GM18870 (cell line): Measurements from ENCODE around the gene SELENOF.

Source experiments
- ATAC-seq: cut with Tn5 transposase; IDR thresholded peaks from one replicate; pipeline ENCODE4 v1.9.1; 2021; ENCODE audit warnings: moderate library complexity; ENCODE audit not compliant: unreplicated experiment

The SELENOF gene

DNA sequence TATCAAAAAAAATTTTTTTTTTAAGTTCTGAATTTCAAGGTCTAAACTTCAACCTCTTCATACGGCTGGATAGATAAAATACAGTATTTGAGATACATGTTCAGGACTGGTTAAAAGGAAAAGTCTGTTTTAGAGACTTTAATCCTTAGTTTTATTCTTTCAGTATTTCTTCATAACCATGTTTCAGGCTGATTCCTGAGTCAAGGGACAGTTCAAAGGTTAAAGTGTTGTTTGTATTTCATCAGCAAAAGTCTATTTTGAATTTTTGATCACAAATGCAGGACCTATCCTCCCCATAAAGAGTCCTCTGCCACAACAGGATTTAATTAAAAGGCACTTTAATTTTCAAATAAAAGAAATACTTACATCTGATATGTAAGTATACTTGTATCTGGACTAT lies 53.5 kb downstream of the SELENOF start:
- ATAC-seq, result no peak

DNA sequence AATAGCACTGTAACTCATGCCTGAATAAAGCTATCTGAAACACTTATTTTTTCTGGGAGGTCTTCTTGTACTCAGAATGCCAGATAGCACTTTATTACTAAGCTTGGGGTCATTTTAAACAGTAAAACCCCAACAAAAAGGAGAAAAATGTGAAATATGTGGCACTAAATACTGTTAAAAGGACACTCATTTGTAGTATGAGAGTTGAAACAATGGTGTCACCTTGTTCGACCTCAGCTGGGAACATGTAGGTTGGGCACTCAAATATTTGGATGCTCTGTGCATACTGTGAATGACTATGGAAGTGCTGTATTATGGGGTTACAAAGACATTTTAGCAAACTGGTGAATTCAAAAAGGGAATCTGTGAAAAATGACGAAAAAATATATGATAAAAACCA lies 53.9 kb downstream of the SELENOF start:
- no peak for ATAC-seq

DNA sequence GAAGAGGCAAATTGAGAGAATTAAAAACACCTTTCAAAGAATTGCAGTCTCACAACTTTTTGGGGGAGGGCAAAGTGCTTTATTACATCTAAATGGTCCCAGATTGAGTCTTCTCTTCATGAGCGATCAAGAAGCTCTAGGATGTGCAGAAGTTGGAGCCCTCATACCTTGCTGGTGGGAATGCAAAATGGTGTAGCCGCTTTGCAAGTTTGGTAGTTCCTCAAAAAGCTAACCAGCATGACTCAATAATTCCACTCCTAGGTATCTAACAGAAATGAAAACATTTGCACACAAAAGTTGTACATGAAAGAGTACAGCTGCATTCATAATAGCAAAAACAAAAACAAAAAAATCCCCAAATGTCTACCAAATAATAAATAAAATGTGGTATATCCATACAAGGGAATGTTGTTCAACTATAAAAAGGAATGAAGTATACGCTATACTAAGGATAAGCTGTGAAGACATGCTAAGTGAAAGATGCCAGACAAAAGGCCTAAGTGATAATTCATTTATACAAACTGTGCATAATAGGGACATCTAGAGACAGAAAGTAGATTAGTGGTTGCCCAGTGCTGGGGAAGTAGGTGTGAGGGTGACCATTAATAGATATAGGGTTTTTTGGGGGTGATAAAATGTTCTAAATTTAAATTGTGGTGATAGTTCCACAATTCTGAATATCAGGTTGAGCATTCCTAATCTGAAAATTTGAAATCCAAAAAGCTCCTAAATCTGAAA lies 55.2 kb downstream of the SELENOF start:
- ATAC-seq, result no peak

DNA sequence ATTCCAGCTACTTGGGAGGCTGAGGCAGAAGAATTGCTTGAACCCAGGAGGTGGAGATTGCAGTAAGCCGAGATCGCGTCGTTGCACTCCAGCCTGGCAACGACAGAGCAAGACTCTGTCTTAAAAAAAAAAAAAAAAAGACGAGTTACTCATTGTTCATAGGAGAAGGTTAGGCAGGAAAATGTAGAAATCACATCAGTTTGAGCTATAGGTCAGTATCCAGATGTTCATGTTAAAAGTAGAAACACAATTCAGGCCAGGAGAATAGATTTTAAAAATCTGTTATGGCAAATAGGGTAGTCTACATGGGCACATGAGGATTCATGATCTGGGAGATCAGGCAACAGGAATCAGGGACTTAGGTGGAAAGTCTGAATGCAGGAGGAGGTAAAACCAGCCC lies 57.7 kb downstream of the SELENOF start:
- no peak for ATAC-seq

DNA sequence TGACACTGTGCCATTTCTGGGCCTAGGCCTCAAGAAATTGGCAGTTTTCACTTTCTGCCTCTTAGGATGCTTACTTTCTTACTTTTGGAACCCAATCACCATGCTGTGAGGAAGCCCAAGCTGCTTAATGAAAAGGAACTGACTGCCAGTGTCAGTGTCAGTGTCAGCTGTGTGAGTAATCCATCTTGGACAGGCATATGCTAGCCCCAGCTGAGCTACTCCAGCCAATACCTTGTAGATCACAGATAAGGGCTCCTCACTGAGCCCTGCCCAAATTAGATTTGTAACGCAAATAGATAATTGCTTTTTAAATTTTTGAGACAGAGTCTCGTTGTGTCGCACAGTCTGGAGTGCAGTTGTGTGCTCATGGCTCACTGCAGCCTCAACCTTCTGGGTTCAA lies 59.6 kb downstream of the SELENOF start:
- no peak for ATAC-seq

DNA sequence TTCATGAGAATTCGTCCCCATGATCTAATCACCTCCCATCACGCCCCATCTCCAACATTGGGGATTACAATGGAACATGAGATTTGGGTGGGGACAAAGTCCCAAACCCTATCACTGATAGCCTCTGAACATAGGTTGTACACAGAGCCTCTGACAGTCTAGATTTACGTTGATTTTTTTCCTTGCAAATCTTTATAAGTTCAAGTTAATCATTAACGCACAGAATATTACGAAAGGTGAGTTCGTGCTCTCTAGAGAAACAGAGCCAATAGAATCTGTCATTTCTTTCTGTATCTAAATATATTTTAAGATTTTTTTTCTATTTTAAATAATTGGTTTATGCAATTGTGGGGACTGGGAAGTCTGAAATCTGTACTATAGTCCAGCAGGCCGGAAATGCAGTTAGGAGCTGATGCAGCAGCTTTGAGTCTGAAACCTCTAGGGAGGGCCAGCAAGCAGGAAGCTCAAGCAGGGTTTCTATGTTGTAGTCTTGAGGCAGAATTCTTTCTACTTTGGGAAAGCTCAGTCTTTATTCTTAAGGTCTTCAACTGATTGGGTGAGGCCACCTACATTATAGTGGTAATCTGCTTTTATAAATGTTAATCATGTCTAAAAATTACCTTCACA lies 61.0 kb downstream of the SELENOF start:
- ATAC-seq, result no peak

DNA sequence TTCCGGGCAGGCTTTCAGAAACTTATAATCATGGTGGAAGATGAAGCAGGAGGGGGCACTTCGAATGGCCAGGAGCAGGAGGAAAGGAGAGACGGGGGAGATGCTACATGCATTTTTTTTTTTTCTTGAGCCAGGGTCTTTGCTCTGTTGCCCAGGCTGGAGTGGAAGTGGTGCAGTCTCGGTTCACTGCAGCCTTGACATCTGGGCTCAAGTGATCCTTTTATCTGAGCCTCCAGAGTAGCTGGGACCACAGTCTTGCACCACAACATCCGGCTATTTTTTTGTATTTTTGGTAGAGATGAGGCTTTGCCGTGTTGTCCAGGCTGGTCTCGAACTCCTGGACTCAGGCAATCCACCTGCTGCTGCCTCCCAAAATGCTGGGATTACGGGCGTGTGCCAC lies 61.6 kb downstream of the SELENOF start:
- ATAC-seq, result no peak

DNA sequence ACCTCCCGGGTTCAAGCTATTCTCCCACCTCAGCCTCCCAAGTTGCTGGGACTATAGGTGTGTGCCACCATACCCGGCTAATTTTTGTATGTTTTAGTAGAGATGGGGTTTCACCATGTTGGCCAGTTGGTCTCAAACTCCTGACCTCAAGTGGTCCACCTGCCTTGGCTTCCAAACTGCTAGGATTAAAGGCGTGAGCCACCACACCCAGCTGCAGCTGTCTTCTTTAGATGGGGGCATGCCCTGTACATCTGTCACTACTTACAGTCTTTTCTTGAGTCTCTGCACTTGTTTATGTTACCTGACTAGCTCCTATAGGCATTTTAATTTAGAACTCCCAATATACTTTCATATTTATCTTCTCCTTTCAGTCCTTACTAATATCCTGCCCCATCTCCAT lies 64.2 kb downstream of the SELENOF start:
- ATAC-seq, result no peak

DNA sequence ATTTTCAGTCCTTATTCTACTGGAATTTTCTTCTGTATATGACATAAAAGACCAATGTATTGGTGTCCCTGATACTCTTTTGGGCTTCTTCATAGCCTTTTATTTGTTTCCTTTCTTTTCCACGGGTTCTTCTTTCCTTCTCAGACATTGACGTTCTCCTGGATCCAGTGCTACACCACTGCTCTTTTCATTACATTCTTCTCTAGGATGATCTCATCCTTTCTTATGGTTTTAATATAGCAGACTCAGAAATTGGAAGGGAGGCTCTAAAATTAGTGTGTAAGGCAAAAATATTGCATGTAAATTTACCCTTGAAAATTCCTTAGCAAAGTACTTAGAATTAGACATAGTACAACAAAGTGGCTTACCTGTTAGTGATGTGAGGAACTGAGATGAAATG lies 65.3 kb downstream of the SELENOF start:
- no peak for ATAC-seq

DNA sequence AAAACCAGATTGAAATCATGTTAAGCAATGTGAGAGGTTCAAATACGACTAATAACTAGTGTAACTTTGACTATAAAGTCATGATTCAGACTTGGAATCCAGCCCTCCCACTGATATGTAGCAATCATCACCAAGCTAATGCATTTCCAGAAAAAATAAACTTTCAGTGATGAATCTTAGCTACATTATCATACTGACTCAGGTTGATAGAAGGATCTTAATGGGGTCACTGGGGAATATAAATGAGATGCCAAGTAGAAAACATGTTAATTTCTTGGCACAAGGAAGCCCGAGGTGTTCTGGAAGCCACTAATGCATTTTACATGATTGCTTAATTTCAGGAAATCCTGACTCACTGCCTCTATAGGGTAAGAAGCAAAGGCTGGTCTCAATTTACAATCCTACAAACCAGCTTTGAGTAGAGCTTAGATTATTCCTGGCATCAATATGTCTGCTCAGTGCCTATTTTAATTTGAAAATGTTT lies 67.7 kb downstream of the SELENOF start:
- ATAC-seq, result no peak

DNA sequence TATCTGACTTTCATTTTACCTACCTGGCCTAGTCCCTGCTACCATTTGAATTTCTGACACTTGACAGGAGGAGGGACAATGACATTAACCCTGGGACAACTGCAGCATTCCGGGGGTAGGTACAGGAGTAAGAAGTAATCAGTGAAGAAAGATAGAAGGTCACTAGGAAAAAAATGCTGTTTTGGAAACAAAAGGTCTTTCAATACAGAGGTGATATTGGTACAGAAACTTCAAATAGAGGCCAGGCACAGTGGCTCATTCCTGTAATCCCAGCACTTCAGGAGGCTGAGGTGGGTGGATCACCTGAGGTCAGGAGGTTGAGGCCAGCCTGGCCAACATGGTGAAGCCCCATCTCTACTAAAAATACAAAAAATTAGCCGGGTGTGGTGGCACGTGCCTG lies 68.4 kb downstream of the SELENOF start:
- ATAC-seq, result no peak

DNA sequence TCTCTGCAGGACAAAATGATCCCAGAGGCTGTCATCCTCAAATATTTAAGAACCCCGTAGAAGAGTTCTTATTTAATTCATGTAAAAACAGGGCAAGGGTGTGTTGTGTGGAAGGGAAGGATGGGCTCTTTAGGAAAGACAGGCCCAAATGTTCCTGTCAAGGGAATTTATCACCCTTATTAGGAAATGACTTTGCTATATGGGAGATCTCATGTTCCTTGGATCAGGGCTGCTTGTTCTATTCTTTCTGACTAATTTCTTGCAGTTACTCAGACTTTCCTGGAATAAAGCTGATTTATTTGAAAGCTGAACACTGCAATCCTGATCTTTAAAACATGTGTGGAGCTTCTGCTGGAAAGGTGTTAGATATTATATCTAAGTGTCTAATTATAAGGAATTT lies 72.8 kb downstream of the SELENOF start:
- no peak for ATAC-seq

DNA sequence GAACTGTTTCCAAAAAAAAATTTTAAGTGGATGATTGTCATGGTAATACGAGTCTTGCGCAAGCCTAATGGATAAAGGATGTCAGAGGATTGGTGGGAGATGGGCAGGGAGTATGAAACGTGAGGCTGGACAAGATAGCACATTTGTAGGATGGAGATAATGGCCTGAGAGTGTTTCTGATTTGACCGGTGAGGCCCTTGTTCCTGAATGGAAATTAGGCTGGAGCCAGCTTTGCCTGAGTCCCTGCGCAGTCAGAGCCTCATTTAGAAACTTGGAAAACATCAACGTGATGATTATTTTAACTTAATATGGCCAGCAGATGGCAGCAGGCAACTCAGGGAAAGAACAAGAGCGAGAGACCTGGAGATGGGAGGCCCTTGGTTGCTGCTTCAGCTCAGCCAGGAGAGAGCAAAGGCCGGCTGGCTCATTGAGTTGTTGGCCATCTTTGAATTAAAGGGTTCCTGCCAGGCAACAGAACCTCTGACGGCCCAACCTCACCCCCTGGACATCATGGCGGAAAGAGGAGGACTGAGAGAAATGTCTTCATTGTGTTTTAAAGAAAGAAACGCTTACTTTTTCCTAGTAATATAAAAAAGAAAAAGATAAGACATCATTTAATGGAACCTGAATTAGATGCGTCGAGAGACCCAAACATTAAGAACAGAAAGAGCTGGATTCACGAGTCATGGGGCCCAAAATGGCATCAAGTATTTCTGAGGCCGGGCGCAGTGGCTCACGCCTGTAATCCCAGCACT lies 80.3 kb downstream of the SELENOF start:
- ATAC-seq, result no peak

DNA sequence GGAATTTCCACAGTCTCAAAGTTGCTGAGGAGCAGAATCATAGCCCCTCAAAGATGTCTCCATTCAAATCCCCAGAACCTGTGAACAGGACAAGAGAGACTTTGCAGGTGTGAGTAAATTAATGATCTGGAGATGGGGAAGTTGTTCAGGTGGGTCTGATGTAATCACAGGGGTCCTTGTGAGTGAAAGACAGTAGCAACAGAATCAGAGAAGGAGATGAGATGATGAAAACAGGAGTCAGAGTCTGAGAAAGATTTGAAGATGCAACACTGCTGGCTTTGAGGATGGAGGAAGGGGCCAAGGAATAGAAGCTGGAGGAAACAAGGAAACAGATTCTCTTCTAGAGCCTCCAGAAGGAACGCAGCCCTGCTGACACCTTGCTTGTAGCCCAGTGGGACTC lies 81.5 kb downstream of the SELENOF start:
- ATAC-seq, result no peak

DNA sequence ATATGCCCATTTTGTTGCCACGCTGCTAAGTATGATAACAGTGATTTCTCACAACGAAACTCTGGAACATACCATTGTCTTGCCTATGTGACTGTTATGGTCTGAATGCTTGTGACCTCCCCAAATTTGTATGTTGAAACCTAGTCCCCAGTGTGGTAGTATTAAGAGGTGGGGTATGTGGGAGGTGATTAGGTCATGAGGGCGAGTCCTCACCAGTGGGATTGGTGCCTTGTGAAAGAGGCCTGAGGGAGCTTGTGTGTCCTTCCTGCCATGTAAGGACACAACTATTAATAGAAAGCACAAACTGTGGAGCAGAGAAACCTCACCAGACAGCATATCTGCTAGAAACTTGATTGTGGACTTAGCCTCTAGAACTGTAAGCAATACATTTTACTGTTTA lies 84.6 kb downstream of the SELENOF start:
- ATAC-seq, result no peak

DNA sequence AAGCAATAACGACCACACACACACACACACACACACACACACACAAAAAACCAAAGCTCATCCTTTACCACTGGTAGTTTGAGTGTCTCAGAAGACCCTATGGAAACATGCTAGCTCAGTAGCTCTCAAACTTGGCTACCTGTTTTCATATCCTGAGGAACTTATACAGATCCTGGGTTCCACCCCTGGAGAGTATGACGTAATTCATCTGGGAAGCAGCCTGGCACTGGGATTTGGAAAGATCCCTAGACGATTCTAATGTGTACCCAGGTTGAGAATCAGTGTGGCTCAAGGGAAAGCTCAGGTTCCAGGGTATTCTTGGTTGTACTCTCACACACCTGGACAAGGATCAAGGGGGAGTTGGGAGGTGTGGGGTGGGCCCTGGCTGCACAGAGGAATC lies 85.9 kb downstream of the SELENOF start:
- no peak for ATAC-seq

DNA sequence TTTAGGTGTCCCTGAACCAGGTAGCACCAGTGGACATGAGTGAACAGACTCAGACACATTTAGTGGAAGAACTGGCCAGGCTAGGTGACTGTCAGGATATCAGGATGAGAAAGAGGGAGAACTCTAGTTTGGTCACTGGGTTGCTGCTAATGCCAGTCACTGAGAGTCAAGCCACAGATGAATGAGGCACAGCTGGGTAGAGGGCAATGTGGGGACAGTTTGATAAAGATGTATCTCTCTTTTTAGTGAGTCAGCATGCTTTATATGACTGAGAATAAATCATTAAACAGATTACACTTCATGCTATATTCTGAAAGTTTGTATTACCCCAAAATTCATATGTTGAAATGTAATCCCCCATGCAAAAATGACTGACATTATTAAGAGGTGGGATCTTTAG lies 87.1 kb downstream of the SELENOF start:
- ATAC-seq, result no peak

DNA sequence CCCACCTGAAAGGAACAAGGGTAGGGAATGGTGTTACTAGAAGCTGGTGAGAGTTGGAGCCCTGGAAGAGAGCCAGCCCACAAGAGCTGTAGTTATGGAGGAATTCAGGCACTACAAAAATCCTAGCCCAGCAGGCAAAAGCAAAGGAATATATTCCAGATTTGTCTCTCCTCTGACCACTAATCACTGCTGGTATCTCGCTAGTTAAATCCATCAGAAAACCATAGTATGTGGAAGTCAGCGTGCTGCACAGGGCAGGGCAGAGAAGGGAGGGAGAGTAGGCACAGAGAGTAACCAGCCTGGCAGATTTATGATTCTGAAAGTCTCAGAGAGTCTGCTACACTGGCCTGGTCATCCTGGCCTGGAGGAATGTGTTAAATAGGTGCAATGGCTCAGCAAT lies 88.6 kb downstream of the SELENOF start:
- no peak for ATAC-seq

DNA sequence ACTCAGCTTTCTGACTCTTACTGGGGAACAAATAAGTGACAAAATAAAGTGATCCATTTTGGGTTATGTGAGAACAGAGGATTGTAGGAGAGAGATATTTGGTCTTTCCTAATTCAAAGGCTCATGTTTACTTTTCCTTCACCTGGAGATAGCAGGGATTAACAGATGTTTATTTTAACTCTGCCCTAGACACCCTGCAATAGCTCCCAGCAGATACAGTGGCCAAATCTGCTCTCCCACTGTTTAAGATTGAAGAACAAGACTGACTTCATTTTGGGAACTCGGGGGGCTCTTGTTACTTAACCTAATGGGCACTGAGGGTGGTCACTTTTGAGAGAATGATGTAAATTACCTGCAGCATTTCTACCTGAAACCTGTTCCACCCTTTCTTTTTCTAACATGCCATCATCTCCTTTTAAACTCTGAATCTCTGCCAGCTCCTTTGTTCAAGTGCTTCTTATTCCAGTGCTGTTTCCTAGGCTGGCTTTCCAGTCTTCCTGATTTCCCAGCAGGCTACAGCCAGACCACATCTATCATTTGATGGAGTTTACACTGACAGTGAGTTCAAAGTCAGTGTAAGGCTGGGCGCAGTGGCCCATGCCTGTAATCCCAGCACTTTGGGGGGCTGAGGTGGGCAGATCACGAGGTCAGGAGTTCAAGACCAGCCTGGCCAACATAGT lies 90.0 kb downstream of the SELENOF start:
- ATAC-seq, result no peak

DNA sequence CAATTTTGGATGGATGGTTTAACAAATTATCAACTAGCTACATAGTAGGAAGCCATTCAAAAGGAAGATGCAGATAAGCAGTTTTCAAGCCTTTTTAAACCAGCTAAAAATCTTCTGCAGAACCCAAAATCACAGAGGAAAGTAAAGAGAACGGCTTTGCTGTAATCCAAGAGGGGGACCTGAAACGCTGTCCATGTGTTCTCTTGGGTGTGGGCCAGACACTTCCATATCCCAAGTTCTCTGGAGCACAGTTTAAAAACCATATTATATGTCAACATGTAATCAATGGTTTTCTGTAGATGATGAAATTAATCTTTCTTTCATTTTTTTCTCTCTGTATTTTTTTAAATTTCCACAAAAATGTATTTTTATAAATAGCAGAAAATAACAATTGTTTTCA lies 90.5 kb downstream of the SELENOF start:
- no peak for ATAC-seq

DNA sequence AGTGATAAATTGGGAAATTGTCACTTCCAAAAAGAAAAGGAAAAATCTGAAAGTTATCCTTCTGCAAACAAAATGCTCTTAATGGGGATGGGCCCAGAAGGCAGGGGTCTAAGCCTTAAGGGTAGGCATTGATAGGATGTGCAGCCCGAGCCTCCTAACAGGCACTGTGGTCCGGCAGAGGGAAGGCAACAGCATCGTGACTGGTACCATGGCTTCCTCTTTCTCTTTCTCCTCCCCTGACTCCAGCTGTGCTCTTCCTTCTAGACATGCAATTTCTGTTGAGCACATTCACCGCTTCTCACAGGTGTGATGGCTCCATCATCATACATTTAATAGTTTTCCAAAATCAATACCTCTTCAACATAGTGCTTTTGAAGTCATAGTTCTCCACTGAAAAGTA lies 91.5 kb downstream of the SELENOF start:
- ATAC-seq, result no peak

DNA sequence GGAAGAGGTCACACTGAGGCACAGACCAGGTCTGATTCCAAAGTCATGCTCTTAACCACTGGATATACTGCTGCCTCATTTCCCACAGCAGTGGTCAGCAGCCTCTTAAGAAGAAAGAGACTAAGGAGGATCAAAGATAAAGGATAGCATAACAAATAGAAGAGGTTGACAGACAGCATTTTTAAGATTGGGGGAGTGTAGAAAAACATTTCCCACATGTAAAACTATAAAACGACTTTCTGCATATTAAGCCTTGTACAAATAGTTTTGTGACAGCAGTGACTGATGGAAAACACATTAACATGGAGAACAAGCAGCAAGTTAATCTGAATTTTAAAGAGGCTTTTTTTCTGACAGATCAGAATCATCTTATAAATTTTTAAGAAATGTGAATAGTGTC lies 92.0 kb downstream of the SELENOF start:
- ATAC-seq, result no peak
